Endothelial cell (in vitro differentiated cells): ENCODE results near the gene MAD1L1. TPM values are rescaled to one million over a fixed set of nuclear protein-coding genes. Genes with fewer than 3 reads are reported as not detected.

Source experiments
- DNase-seq: peaks from one replicate; pipeline ENCODE4 v3.0.0; 2021; ENCODE audit warnings: low spot score
- H3K27ac Mint-ChIP-seq: one replicate; pipeline ENCODE4 v1.8.0; 2021; ENCODE audit warnings: mixed read lengths, inconsistent platforms; ENCODE audit not compliant: unreplicated experiment
- H3K27me3 Mint-ChIP-seq: one replicate; pipeline ENCODE4 v1.8.0; 2021; ENCODE audit warnings: mild to moderate bottlenecking, moderate library complexity, mixed read lengths, inconsistent platforms; ENCODE audit not compliant: unreplicated experiment
- H3K36me3 Mint-ChIP-seq: one replicate; pipeline ENCODE4 v1.8.0; 2021; ENCODE audit warnings: mild to moderate bottlenecking, low read depth, mixed read lengths, inconsistent platforms; ENCODE audit not compliant: unreplicated experiment
- H3K4me1 Mint-ChIP-seq: one replicate; pipeline ENCODE4 v1.8.0; 2021; ENCODE audit warnings: mild to moderate bottlenecking, mixed read lengths, inconsistent platforms; ENCODE audit not compliant: unreplicated experiment
- H3K4me3 Mint-ChIP-seq: one replicate; pipeline ENCODE4 v1.8.0; 2021; ENCODE audit warnings: mild to moderate bottlenecking, mixed read lengths, inconsistent platforms; ENCODE audit not compliant: unreplicated experiment
- H3K9me3 Mint-ChIP-seq: one replicate; pipeline ENCODE4 v1.8.0; 2021; ENCODE audit warnings: mixed read lengths, inconsistent platforms; ENCODE audit not compliant: unreplicated experiment
- total RNA-seq: library from RNA; stranded (reverse); fragmentation: NEBNext Ultra II Directional; extraction: Animal tissue kit (Norgen Biotek cat#: 25700); gene quantifications from one replicate; pipeline ENCODE4 v1.2.1, GENCODE V29; 2021; ENCODE audit not compliant: unreplicated experiment
- TF ChIP-seq, protein P1 (sequence below): fragments of 200-600 bp; sonication (generic); IDR thresholded peaks from one replicate; pipeline ENCODE4 v1.5.0; 2021; ENCODE audit warnings: antibody characterized with exemption; ENCODE audit not compliant: unreplicated experiment

Gene MAD1L1
- total RNA-seq, 1 donor from 2014 or later: 43.3 TPM

- Mint-ChIP-seq H3K36me3 (peaks cover 22% of the 10 kb centered on the region), H3K4me1 (peaks cover 2% of the 10 kb centered on the region), H3K9me3 (no peaks in the 10 kb centered on the region), H3K4me3 (no peak overlapping the region), H3K27ac (no peak overlapping the region), H3K27me3 (peaks cover 7% of the 10 kb centered on the region)
- TF ChIP-seq, protein P1, sequence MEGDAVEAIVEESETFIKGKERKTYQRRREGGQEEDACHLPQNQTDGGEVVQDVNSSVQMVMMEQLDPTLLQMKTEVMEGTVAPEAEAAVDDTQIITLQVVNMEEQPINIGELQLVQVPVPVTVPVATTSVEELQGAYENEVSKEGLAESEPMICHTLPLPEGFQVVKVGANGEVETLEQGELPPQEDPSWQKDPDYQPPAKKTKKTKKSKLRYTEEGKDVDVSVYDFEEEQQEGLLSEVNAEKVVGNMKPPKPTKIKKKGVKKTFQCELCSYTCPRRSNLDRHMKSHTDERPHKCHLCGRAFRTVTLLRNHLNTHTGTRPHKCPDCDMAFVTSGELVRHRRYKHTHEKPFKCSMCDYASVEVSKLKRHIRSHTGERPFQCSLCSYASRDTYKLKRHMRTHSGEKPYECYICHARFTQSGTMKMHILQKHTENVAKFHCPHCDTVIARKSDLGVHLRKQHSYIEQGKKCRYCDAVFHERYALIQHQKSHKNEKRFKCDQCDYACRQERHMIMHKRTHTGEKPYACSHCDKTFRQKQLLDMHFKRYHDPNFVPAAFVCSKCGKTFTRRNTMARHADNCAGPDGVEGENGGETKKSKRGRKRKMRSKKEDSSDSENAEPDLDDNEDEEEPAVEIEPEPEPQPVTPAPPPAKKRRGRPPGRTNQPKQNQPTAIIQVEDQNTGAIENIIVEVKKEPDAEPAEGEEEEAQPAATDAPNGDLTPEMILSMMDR: no peak
- DNase-seq: no peak
Measured at GRCh38 chr7:2259480-2259879, 26.7 kb upstream of the MAD1L1 start.

DNA sequence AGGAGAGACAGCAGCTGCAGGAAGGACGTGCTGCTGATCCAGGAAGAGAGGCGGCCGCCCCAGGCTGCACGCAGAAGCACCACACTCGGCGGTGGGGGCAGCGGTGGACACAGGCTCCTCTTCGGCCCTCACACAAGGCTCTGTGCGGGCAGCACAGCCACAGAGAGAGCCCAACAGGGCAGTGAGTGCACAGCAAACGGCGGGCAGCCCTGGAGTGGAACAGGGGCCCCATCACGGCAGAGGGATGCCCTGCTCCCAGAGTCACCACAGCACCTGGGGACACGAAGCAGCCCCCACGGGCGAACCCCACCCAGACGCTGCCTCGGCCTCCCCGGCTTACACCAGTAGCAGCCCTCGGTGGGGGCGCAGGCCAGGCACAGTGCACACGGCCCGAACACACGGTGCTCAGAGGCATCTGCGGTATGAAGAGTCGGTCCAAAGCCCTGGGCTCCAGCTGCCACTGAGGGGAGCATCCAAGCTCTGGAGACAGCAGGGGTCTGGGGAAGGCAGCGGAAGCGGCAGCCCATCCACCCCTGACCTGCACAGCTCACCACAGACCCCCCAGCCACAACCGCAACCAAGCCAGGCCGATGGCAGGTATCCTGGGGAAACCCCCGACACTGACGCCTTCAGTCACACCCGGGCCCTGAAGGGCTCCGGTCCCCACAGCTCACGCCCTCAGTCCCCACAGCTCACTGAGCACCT, 26.1 kb upstream of the MAD1L1 start:
- peaks cover 16% of the 10 kb centered on the region for H3K36me3 Mint-ChIP-seq
- H3K4me1 Mint-ChIP-seq: peaks cover 2% of the 10 kb centered on the region
- H3K4me3 Mint-ChIP-seq: no peak overlapping the region
- TF ChIP-seq, protein P1: no peak
- H3K27ac Mint-ChIP-seq: no peak overlapping the region
- no peak for DNase-seq
- peaks cover 3% of the 10 kb centered on the region for H3K27me3 Mint-ChIP-seq
- no peaks in the 10 kb centered on the region for H3K9me3 Mint-ChIP-seq

DNA sequence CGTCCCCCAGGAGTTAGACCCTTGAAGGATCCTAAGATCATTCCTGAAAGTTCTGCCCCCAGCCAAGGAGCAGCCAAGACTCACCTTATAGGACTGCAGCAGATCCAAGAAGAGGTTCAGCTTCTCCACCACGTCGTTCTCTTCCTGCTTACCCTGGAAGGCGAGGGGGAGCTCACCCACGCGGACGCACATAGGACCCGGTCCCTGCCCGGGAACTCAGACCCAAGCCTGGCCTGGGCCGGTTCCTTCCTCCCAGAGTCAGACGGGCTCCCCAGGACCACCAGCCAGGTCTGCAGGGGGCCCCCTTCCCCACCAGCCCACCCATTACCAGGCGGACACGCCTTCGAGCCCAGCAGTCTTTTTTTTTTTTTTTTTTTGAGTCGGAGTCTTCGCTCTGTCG, 24.9 kb upstream of the MAD1L1 start:
- Mint-ChIP-seq H3K27ac (no peak overlapping the region), H3K9me3 (no peaks in the 10 kb centered on the region), H3K4me1 (peaks cover 2% of the 10 kb centered on the region), H3K4me3 (no peak overlapping the region), H3K36me3 (peaks cover 16% of the 10 kb centered on the region), H3K27me3 (peaks cover 3% of the 10 kb centered on the region)
- TF ChIP-seq, protein P1: no peak
- no peak for DNase-seq

GRCh38 chr7:2257046-2257551, 24.4 kb upstream of the MAD1L1 start:
- peaks cover 3% of the 10 kb centered on the region for H3K27me3 Mint-ChIP-seq
- H3K9me3 Mint-ChIP-seq: no peaks in the 10 kb centered on the region
- H3K4me1 Mint-ChIP-seq: peaks cover 2% of the 10 kb centered on the region
- no peak for DNase-seq
- TF ChIP-seq, protein P1: no peak
- H3K36me3 Mint-ChIP-seq: peaks cover 11% of the 10 kb centered on the region
- H3K4me3 Mint-ChIP-seq: no peak overlapping the region
- H3K27ac Mint-ChIP-seq: no peak overlapping the region

DNA sequence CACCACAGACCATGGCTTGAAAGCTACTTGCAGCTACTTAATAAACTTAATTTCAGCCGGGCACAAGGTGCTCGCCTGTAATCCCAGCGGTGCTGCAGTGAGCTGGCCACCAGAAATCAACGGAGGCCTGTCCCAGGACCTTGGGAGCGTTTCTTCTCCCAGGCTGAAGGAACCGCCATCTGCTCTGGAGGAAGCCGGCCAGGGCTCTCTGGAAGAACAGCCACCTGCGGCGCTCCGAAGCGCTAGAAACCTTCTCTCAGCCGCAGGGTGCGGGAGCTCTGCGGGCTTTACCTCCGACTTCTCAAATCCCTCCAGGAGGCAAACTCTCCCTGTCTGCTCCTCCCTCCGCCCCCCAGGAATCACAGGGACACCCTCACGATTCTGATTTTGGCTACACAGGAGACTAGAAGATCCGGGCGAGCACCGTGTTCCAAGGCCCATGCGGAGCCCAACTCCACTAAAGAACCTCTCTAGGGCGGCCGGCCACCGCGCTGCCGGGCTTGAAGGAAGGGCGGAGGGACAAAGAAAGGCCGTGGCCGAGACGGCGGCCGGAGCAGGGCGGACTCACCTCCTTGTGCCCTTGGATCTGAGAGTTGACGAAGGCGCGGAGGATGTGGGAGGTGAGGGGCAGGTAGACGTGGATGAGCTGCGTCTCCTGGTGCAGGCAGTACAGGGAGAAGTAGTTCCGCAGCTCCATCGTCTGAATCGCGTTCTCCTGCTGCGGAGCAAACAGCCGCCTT, 23.7 kb upstream of the MAD1L1 start:
- Mint-ChIP-seq H3K9me3 (no peaks in the 10 kb centered on the region), H3K4me1 (peaks cover 2% of the 10 kb centered on the region), H3K4me3 (no peak overlapping the region), H3K36me3 (peaks cover 8% of the 10 kb centered on the region), H3K27ac (no peak overlapping the region), H3K27me3 (peaks cover 3% of the 10 kb centered on the region)
- TF ChIP-seq, protein P1: no peak
- no peak for DNase-seq
